B cell (primary cell): ENCODE data around the gene VSIG10. TPM values are rescaled to one million over a fixed set of nuclear protein-coding genes. Genes with fewer than 3 reads are reported as not detected.

Source experiments
- ATAC-seq: fragments of 200-7000 bp; cut with Tn5 transposase; one replicate; pipeline ENCODE4 v1.10.0; 2021; ENCODE audit warnings: low read depth, mild to moderate bottlenecking, moderate number of reproducible peaks, moderate library complexity
- CTCF ChIA-PET: fragments of 350-600 bp; sonication (Branson Sonifier 250); formaldehyde crosslinking; loops from one replicate; lab custom pipeline; 2021; ENCODE audit warnings: antibody characterized with exemption, inconsistent platforms; lab: Charles Lee
- POLR2A ChIA-PET: fragments of 350-600 bp; sonication (Branson Sonifier 250); formaldehyde crosslinking; loops from one replicate; lab custom pipeline; 2021; ENCODE audit warnings: antibody characterized with exemption; lab: Charles Lee
- DNase-seq: peaks from one replicate; pipeline ENCODE4 v3.0.0; 2013
- H2AFZ ChIP-seq: 2 replicates; pipeline ENCODE4 v1.6.1; 2012; ENCODE audit warnings: mild to moderate bottlenecking, low read depth, low read length; ENCODE audit not compliant: insufficient read depth, poor library complexity, severe bottlenecking
- H3K27ac ChIP-seq, 2 donors: 1 replicate in 1 of 2; 2 replicates in 1 of 2; pipeline ENCODE4 v1.5.1; 2012 to 2013; ENCODE audit warnings: low read length in 2 of 2, mild to moderate bottlenecking in 2 of 2, moderate library complexity in 1 of 2
- H3K27me3 ChIP-seq, 4 experiments: fragments of 200-600 bp in 1 of 4; sonication (generic) in 1 of 4; replicated peaks in 1 of 4; 1 replicate in 2 of 4; 2 replicates in 2 of 4; pipeline versions ENCODE4 v1.6.1 to v1.7.0; 2013 to 2016; ENCODE audit warnings: low read length in 3 of 4, mild to moderate bottlenecking in 2 of 4, mixed read lengths in 1 of 4, moderate library complexity in 1 of 4; ENCODE audit not compliant: insufficient read depth in 4 of 4, control insufficient read depth in 3 of 4; ENCODE audit errors: control extremely low read depth in 1 of 4
- H3K36me3 ChIP-seq, 2 experiments: replicated peaks in 1 of 2; 1 replicate in 1 of 2; 2 replicates in 1 of 2; pipeline versions ENCODE4 v1.6.1 to v1.7.1; 2013; ENCODE audit warnings: low read length in 1 of 2; ENCODE audit not compliant: insufficient read depth in 2 of 2, control insufficient read depth in 1 of 2; ENCODE audit errors: control extremely low read depth in 1 of 2, extremely low read depth in 1 of 2
- H3K4me1 ChIP-seq, 2 donors: fragments of 200-600 bp in 1 of 2; sonication (generic) in 1 of 2; 1 replicate in 1 of 2; 2 replicates in 1 of 2; pipeline versions ENCODE4 v1.5.1 to v1.6.1; 2013 to 2017; ENCODE audit warnings: low read length in 2 of 2; ENCODE audit not compliant: control insufficient read depth in 2 of 2, insufficient read depth in 2 of 2
- H3K4me2 ChIP-seq: replicated peaks from 2 replicates; pipeline ENCODE3; 2012; ENCODE audit warnings: mild to moderate bottlenecking, low read depth, low read length; ENCODE audit not compliant: poor library complexity, severe bottlenecking
- H3K4me3 ChIP-seq, 5 experiments: fragments of 200-600 bp in 1 of 5; sonication (generic) in 1 of 5; 1 replicate in 3 of 5; 2 replicates in 2 of 5; pipeline versions ENCODE4 v1.5.1 to v1.7.0; 2011 to 2016; ENCODE audit warnings: low read length in 4 of 5, mild to moderate bottlenecking in 4 of 5, low read depth in 2 of 5, control low read depth in 1 of 5, moderate library complexity in 1 of 5; ENCODE audit not compliant: insufficient read depth in 1 of 5; ENCODE audit errors: control extremely low read depth in 1 of 5, extremely low read depth in 1 of 5
- H3K79me2 ChIP-seq: fragments of 200-600 bp; sonication (generic); one replicate; pipeline ENCODE4 v1.6.0; 2016; ENCODE audit warnings: low read length; ENCODE audit not compliant: control insufficient read depth, insufficient read depth
- H3K9ac ChIP-seq: fragments of 200-600 bp; sonication (generic); 2 replicates; pipeline ENCODE4 v1.6.1; 2017; ENCODE audit warnings: mild to moderate bottlenecking, low read length, moderate library complexity
- H3K9me3 ChIP-seq, 3 donors: one replicate each; pipeline versions ENCODE4 v1.6.1 to v1.7.1; 2013; ENCODE audit warnings: low read length in 2 of 3; ENCODE audit not compliant: control insufficient read depth in 2 of 3, insufficient read depth in 1 of 3; ENCODE audit errors: control extremely low read depth in 1 of 3
- H4K20me1 ChIP-seq: 2 replicates; pipeline ENCODE4 v1.6.0; 2012; ENCODE audit warnings: mild to moderate bottlenecking, low read length; ENCODE audit not compliant: insufficient read depth, control insufficient read depth, poor library complexity, severe bottlenecking
- H3K27ac Mint-ChIP-seq: one replicate; pipeline ENCODE4 v1.8.0; 2021; ENCODE audit warnings: mixed read lengths
- H3K27me3 Mint-ChIP-seq: one replicate; pipeline ENCODE4 v1.8.0; 2021; ENCODE audit warnings: mixed read lengths
- H3K4me1 Mint-ChIP-seq: one replicate; pipeline ENCODE4 v1.8.0; 2021; ENCODE audit warnings: mixed read lengths
- H3K4me3 Mint-ChIP-seq: one replicate; pipeline ENCODE4 v1.8.0; 2021; ENCODE audit warnings: mixed read lengths
- H3K9me3 Mint-ChIP-seq: one replicate; pipeline ENCODE4 v1.8.0; 2022; ENCODE audit warnings: mixed read lengths; ENCODE audit not compliant: insufficient read depth
- CTCF ChIP-seq: fragments of 200-600 bp; IDR thresholded peaks from one replicate; pipeline ENCODE4 v1.8.0; 2022; ENCODE audit warnings: antibody characterized with exemption, mild to moderate bottlenecking
- EZH2 ChIP-seq: IDR thresholded peaks from 2 replicates; pipeline ENCODE4 v1.6.1; 2012; ENCODE audit warnings: borderline replicate concordance, low read depth, mild to moderate bottlenecking, moderate library complexity, low read length; ENCODE audit not compliant: insufficient read depth, poor library complexity, severe bottlenecking
- WGBS: methylation state at CpG from one replicate; pipeline ENCODE4 v1.1.5; 2013; ENCODE audit warnings: missing lambda C conversion rate; ENCODE audit not compliant: insufficient coverage; 5-methylcytosine and 5-hydroxymethylcytosine counted together
- intact Hi-C: fragments of 100-400 bp; cut with micrococcal nuclease; formaldehyde crosslinking; loops from one replicate; pipeline ENCODE4 v1.10.0; 2022
- polyA plus RNA-seq: library from polyadenylated mRNA; depleted of rRNA; stranded (reverse); fragments of >200 nt; gene quantifications from 2 replicates; pipeline ENCODE4 v1.2.3, GENCODE V29; 2012
- total RNA-seq, 2 donors: library from RNA; stranded (reverse); fragments of 120-200 nt in 1 of 2; gene quantifications; 1 replicate in 1 of 2; 2 replicates in 1 of 2; pipeline versions ENCODE4 v1.2.3 to v1.2.4, GENCODE V29; 2013 to 2022

The VSIG10 gene
- total and polyA plus RNA-seq, 2 donors (not counting 1 experiment from before 2014, with no cell fraction given): 0.34 to 2.6 TPM

DNA sequence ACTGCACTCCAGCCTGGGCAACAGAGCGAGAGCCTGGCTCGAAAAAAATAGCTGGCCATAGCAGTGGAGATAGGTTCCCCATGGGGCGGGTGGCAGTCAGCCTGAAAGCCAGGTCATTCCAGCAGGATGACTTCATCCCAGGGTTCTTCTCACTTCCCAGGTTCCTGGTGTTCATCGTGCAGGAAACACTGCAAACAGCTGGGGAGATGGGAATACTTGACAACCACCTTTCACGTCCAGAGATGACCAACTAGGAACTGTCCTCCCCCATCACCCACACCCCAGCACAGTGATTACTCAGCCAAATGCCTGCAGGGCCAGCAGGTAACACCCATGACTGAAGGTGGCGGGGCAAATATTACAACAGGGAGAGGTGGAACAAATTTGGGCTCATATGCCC lies 1.7 kb downstream of the VSIG10 start:
- intact Hi-C loops: no loop called here
- Histone ChIP-seq H3K79me2 (no peaks in the 10 kb centered on the region), H2AFZ (no peak overlapping the region), H4K20me1 (no peaks in the 10 kb centered on the region), H3K4me2 (no peak overlapping the region), H3K27ac (no peak overlapping the region), H3K9ac (no peak overlapping the region), H3K4me3 (no peak overlapping the region), H3K27me3 (peaks cover 0 to 31% (median 5%) of the 10 kb centered on the region in 4 experiments), H3K9me3 (no peaks in the 10 kb centered on the region), H3K4me1 (peaks cover 6 to 12% of the 10 kb centered on the region in 2 donors), H3K36me3 (no peaks in the 10 kb centered on the region)
- ATAC-seq: no peak
- POLR2A ChIA-PET: no interaction called here
- Mint-ChIP-seq H3K9me3 (no peaks in the 10 kb centered on the region), H3K27me3 (peaks cover 21% of the 10 kb centered on the region), H3K4me1 (peaks cover 10% of the 10 kb centered on the region), H3K27ac (no peak overlapping the region), H3K4me3 (peak overlapping the region; percentile 19)
- CTCF ChIA-PET: no interaction called here
- TF ChIP-seq CTCF (no peak), EZH2 (no peak)
- DNase-seq: no peak
- WGBS: 93% methylated on average over 5 of the region's 6 CpGs

GRCh38 chr12:118101051-118101450 lies 2.8 kb downstream of the VSIG10 start:
- no peaks in the 10 kb centered on the region for H4K20me1 ChIP-seq
- H3K79me2 ChIP-seq: no peaks in the 10 kb centered on the region
- intact Hi-C loops: no loop called here
- H3K36me3 ChIP-seq: no peaks in the 10 kb centered on the region
- no peak overlapping the region for H2AFZ ChIP-seq
- ChIA-PET POLR2A (no interaction called here), CTCF (no interaction called here)
- H3K27ac ChIP-seq: no peak overlapping the region
- peaks cover 10% of the 10 kb centered on the region for H3K4me1 Mint-ChIP-seq
- no peak for TF ChIP-seq CTCF
- no peak for TF ChIP-seq EZH2
- no peaks in the 10 kb centered on the region for H3K9me3 Mint-ChIP-seq
- no peak overlapping the region for H3K4me3 Mint-ChIP-seq
- no peak overlapping the region for H3K9ac ChIP-seq
- peaks cover 6 to 12% of the 10 kb centered on the region in 2 donors for H3K4me1 ChIP-seq
- H3K27me3 Mint-ChIP-seq: peaks cover 21% of the 10 kb centered on the region
- no CpG with 5 or more reads among the region's 3 CpGs for WGBS
- no peaks in the 10 kb centered on the region for H3K9me3 ChIP-seq
- ATAC-seq (no peak), DNase-seq (no peak)
- H3K27me3 ChIP-seq: peaks cover 0 to 31% (median 5%) of the 10 kb centered on the region in 4 experiments
- no peak overlapping the region for H3K27ac Mint-ChIP-seq
- H3K4me2 ChIP-seq: no peak overlapping the region
- H3K4me3 ChIP-seq: no peak overlapping the region
